HCT116 (cell line): ENCODE results near the gene ADAMTSL5. TPM values are rescaled to one million over a fixed set of nuclear protein-coding genes. Genes with fewer than 3 reads are reported as not detected.

Experiments used
- ATAC-seq: fragments of 200-7000 bp; cut with Tn5 transposase; 2 replicates; pipeline ENCODE4 v1.9.1; 2020; ENCODE audit warnings: mild to moderate bottlenecking, moderate library complexity
- BruUV-seq: library from RNA; stranded (reverse); fragments of 400-500 nt; replicated peaks from 2 replicates; lab custom pipeline; 2021; lab: Mats Ljungman, UMichigan
- CTCF ChIA-PET: fragments of 300-600 bp; sonication (Branson Sonifier 250); formaldehyde crosslinking; loops from one replicate; lab custom pipeline; 2021; ENCODE audit warnings: antibody characterized with exemption; lab: Charles Lee
- POLR2A ChIA-PET: fragments of 300-600, 350-600 bp; sonication (Branson Sonifier 250); formaldehyde crosslinking; loops from one replicate; lab custom pipeline; 2021; ENCODE audit warnings: antibody characterized with exemption; lab: Charles Lee
- RAD21 ChIA-PET, 2 experiments: fragments of 300-600 bp; sonication (Branson Sonifier 250); formaldehyde crosslinking; loops; one replicate each; lab custom pipeline; 2023; ENCODE audit warnings: low total read pairs in 2 of 2; ENCODE audit not compliant: uncharacterized antibody in 2 of 2, unreplicated experiment in 2 of 2, low non-redundant PET in 1 of 2; lab: Charles Lee
- DNase-seq: peaks from one replicate; pipeline ENCODE4 v3.0.0-alpha.2; 2010; ENCODE audit warnings: low read depth, low spot score
- H2AFZ ChIP-seq: fragments of 200-600 bp; shearing (Covaris generic), sonication (generic); 2 replicates; pipeline ENCODE4 v1.6.1; 2017; ENCODE audit warnings: low read depth, mixed run types, mixed read lengths, antibody characterized with exemption, low read length; ENCODE audit not compliant: poor library complexity, severe bottlenecking
- H3K27ac ChIP-seq: 2 replicates; pipeline ENCODE4 v1.5.1; 2012; ENCODE audit warnings: low read depth, low read length
- H3K27me3 ChIP-seq: fragments of 200-600 bp; sonication (generic); 2 replicates; pipeline ENCODE4 v1.6.1; 2016; ENCODE audit warnings: mixed run types, low read length, mixed read lengths; ENCODE audit not compliant: insufficient read depth
- H3K36me3 ChIP-seq, 2 experiments: fragments of 200-500 bp in 1 of 2; fragments of 200-600 bp in 1 of 2; sonication (Bioruptor generic) in 1 of 2; sonication (generic) in 1 of 2; 2 replicates each; pipeline versions ENCODE4 v1.5.1 to v1.6.1; 2014 to 2016; ENCODE audit warnings: low read length in 2 of 2, inconsistent platforms in 1 of 2, mixed read lengths in 1 of 2, mixed run types in 1 of 2; ENCODE audit not compliant: insufficient read depth in 2 of 2, control insufficient read depth in 1 of 2
- H3K4me1 ChIP-seq, 2 experiments: fragments of 200-600 bp in 1 of 2; sonication (generic) in 1 of 2; 2 replicates each; pipeline versions ENCODE4 v1.5.1 to v1.6.1; 2012 to 2017; ENCODE audit warnings: low read length in 2 of 2, inconsistent platforms in 1 of 2, mild to moderate bottlenecking in 1 of 2, mixed read lengths in 1 of 2, mixed run types in 1 of 2, moderate library complexity in 1 of 2; ENCODE audit not compliant: insufficient read depth in 2 of 2, control insufficient read depth in 1 of 2
- H3K4me2 ChIP-seq: fragments of 200-600 bp; sonication (generic); 2 replicates; pipeline ENCODE4 v1.6.1; 2017; ENCODE audit warnings: mixed run types, low read length, mixed read lengths
- H3K4me3 ChIP-seq, 2 experiments: fragments of 200-600 bp in 1 of 2; sonication (generic) in 1 of 2; replicated peaks in 1 of 2; 2 replicates each; pipeline ENCODE4 v1.5.1; 2011 to 2016; ENCODE audit warnings: low read length in 2 of 2, control low read depth in 1 of 2, low read depth in 1 of 2, mild to moderate bottlenecking in 1 of 2, mixed read lengths in 1 of 2, mixed run types in 1 of 2
- H3K79me2 ChIP-seq: fragments of 200-600 bp; sonication (generic); 2 replicates; pipeline ENCODE4 v1.6.1; 2017; ENCODE audit warnings: mild to moderate bottlenecking, mixed run types, low read length, moderate library complexity, mixed read lengths; ENCODE audit not compliant: insufficient read depth
- H3K9ac ChIP-seq: fragments of 200-600 bp; sonication (generic); 2 replicates; pipeline ENCODE4 v1.6.1; 2016; ENCODE audit warnings: low read length, mixed read lengths
- H3K9me2 ChIP-seq: fragments of 200-600 bp; sonication (generic), shearing (Covaris generic); 2 replicates; pipeline ENCODE4 v1.6.1; 2017; ENCODE audit warnings: mixed run types, mild to moderate bottlenecking, moderate library complexity; ENCODE audit not compliant: insufficient read depth
- H3K9me3 ChIP-seq, 2 experiments: fragments of 200-500 bp in 1 of 2; fragments of 200-600 bp in 1 of 2; sonication (Bioruptor generic) in 1 of 2; sonication (generic) in 1 of 2; 2 replicates each; pipeline ENCODE4 v1.6.1; 2014 to 2017; ENCODE audit warnings: low read length in 2 of 2, mixed read lengths in 2 of 2, inconsistent platforms in 1 of 2, low read depth in 1 of 2, mild to moderate bottlenecking in 1 of 2, mixed run types in 1 of 2, moderate library complexity in 1 of 2; ENCODE audit not compliant: control insufficient read depth in 1 of 2, insufficient read depth in 1 of 2
- H4K20me1 ChIP-seq: fragments of 200-600 bp; sonication (generic), shearing (Covaris generic); 2 replicates; pipeline ENCODE4 v1.6.1; 2017; ENCODE audit warnings: mixed run types, mild to moderate bottlenecking, moderate library complexity; ENCODE audit not compliant: insufficient read depth
- CTCF ChIP-seq, 3 experiments: fragments of 200-600 bp in 1 of 3; sonication (generic) in 1 of 3; IDR thresholded peaks in 2 of 3; conservative IDR thresholded peaks in 1 of 3; 2 replicates each; pipeline ENCODE4 v1.5.1; 2012 to 2017; ENCODE audit warnings: low read depth in 2 of 3, low read length in 2 of 3, antibody characterized with exemption in 1 of 3, borderline replicate concordance in 1 of 3, control low read depth in 1 of 3, mild to moderate bottlenecking in 1 of 3, mixed read lengths in 1 of 3, mixed run types in 1 of 3, moderate library complexity in 1 of 3; ENCODE audit not compliant: insufficient read depth in 1 of 3
- EZH2phosphoT487 ChIP-seq: fragments of 200-600 bp; IDR thresholded peaks from 2 replicates; pipeline ENCODE4 v1.6.1; 2018; ENCODE audit warnings: antibody characterized with exemption, borderline replicate concordance
- POLR2A ChIP-seq: IDR thresholded peaks from 2 replicates; pipeline ENCODE4 v1.7.0; 2011; ENCODE audit warnings: borderline replicate concordance; ENCODE audit not compliant: insufficient read depth, insufficient read length; ENCODE audit errors: extremely low read depth
- POLR2AphosphoS5 ChIP-seq: IDR thresholded peaks from 2 replicates; pipeline ENCODE4 v1.6.1; 2011; ENCODE audit warnings: mild to moderate bottlenecking, low read depth, low read length, moderate library complexity
- RAD21 ChIP-seq: IDR thresholded peaks from 2 replicates; pipeline ENCODE4 v1.6.1; 2012; ENCODE audit warnings: low read depth, mild to moderate bottlenecking
- SIN3A ChIP-seq: IDR thresholded peaks from 2 replicates; pipeline ENCODE4 v1.6.1; 2012; ENCODE audit warnings: low read depth
- SP1 ChIP-seq: IDR thresholded peaks from 2 replicates; pipeline ENCODE4 v1.6.1; 2012; ENCODE audit warnings: low read depth
- TCF7L2 ChIP-seq: IDR thresholded peaks from 2 replicates; pipeline ENCODE4 v1.7.0; 2011; ENCODE audit warnings: borderline replicate concordance, inconsistent platforms; ENCODE audit not compliant: insufficient read depth, insufficient read length; ENCODE audit errors: extremely low read depth
- ZBTB33 ChIP-seq: IDR thresholded peaks from 2 replicates; pipeline ENCODE4 v1.6.1; 2011; ENCODE audit warnings: mild to moderate bottlenecking, low read length, moderate library complexity; ENCODE audit not compliant: insufficient replicate concordance; ENCODE audit errors: extremely low read depth
- intact Hi-C: fragments of 100-400 bp; cut with micrococcal nuclease; formaldehyde crosslinking; loops from 2 replicates; pipeline ENCODE4 v1.10.0; 2022
- total RNA-seq: library from RNA; stranded (reverse); gene quantifications from one replicate; pipeline ENCODE4 v1.2.1, GENCODE V29; 2021; ENCODE audit not compliant: unreplicated experiment

ADAMTSL5 gene
- total RNA-seq, 1 experiment from 2014 or later, result 24.0 TPM

- H3K9ac ChIP-seq, result no peak overlapping the region
- DNase-seq (no peak), ATAC-seq (no peak)
- H3K9me3 ChIP-seq, result no peaks in the 10 kb centered on the region
- POLR2A ChIA-PET, result interaction anchor here (2.1 kb wide), 1 partner anchor 10 kb away, joined by 6 read pairs; no protein-coding TSS in a partner anchor
- H3K27me3 ChIP-seq, result no peaks in the 10 kb centered on the region
- H3K27ac ChIP-seq, result no peak overlapping the region; the same call in 1 of the 2 replicates
- peaks cover 7 to 25% of the 10 kb centered on the region in 2 experiments for H3K4me1 ChIP-seq
- RAD21 ChIA-PET, result interaction anchor here in 1 of 2 experiments (0.7 kb wide), 1 partner anchor 197 kb away, joined by 3 read pairs; no protein-coding TSS in a partner anchor
- BruUV-seq, result no TSS peak
- no peaks in the 10 kb centered on the region for H3K9me2 ChIP-seq
- H3K4me2 ChIP-seq, result no peak overlapping the region
- intact Hi-C loops, result no loop called here
- H3K79me2 ChIP-seq, result peaks cover 11% of the 10 kb centered on the region; the same call in 1 of the 2 replicates
- H3K4me3 ChIP-seq, result no peak overlapping the region
- CTCF ChIA-PET, result interaction anchor here (2.2 kb wide), 1 partner anchor 10 kb away, joined by 9 read pairs; no protein-coding TSS in a partner anchor
- no peak overlapping the region for H2AFZ ChIP-seq
- TF ChIP-seq TCF7L2 (no peak), RAD21 (no peak), POLR2A (no peak), EZH2phosphoT487 (no peak), SIN3A (no peak)
- H4K20me1 ChIP-seq, result no peaks in the 10 kb centered on the region
- H3K36me3 ChIP-seq, result no peaks in the 10 kb centered on the region; a peak in 1 of 4 replicates
Measured at GRCh38 chr19:1466018-1466460, 46.8 kb downstream of the ADAMTSL5 start.

GRCh38 chr19:1465191-1466016, 47.4 kb downstream of the ADAMTSL5 start:
- Histone ChIP-seq H3K4me2 (no peak overlapping the region), H3K79me2 (peaks cover 11% of the 10 kb centered on the region; the same call in 1 of the 2 replicates), H3K9ac (no peak overlapping the region), H3K4me1 (peaks cover 4 to 19% of the 10 kb centered on the region in 2 experiments; a peak in 2 of 4 replicates), H3K4me3 (no peak overlapping the region), H2AFZ (no peak overlapping the region), H3K36me3 (no peaks in the 10 kb centered on the region; a peak in 1 of 4 replicates), H3K9me2 (no peaks in the 10 kb centered on the region), H3K27ac (no peak overlapping the region; the same call in 1 of the 2 replicates), H4K20me1 (no peaks in the 10 kb centered on the region), H3K9me3 (no peaks in the 10 kb centered on the region), H3K27me3 (no peaks in the 10 kb centered on the region)
- no TSS peak for BruUV-seq
- ChIA-PET CTCF (interaction anchor here (2.2 kb wide), 1 partner anchor 10 kb away, joined by 9 read pairs; no protein-coding TSS in a partner anchor), RAD21 (interaction anchor here in 1 of 2 experiments (0.7 kb wide), 1 partner anchor 197 kb away, joined by 3 read pairs; no protein-coding TSS in a partner anchor), POLR2A (interaction anchor here (2.1 kb wide), 1 partner anchor 10 kb away, joined by 6 read pairs; no protein-coding TSS in a partner anchor)
- no peak for DNase-seq
- intact Hi-C loops, result no loop called here
- TF ChIP-seq ZBTB33 (no peak), CTCF (IDR thresholded peaks at IDR 0.05 in 2 of 3, conservative IDR thresholded peaks at IDR 0.05 in 1 of 3; ENCODE audit: borderline replicate concordance in 1 of 3, insufficient read depth in 1 of 3, low read depth in 2 of 3, low read length in 2 of 3) (peak in 2 of 3 experiments; percentile 22 to 32; a peak in 4 of 6 replicates), POLR2AphosphoS5 (no peak), SP1 (no peak)
- ATAC-seq, result no peak
